Suprapubic skin (tissue), 3 donors: ENCODE data around the gene TRMT13.

ENCODE experiments used
- POLR2AphosphoS5 ChIP-seq, 3 donors: sonication (generic); formaldehyde crosslinking; IDR thresholded peaks; one replicate each; pipeline ENCODE4 v1.6.1; 2017; ENCODE audit warnings: antibody characterized with exemption in 3 of 3
- TF ChIP-seq, protein P1 (sequence below), 2 donors: fragments of 200-600 bp in 1 of 2; fragments of 450-650 bp in 1 of 2; sonication (generic) in 1 of 2; IDR thresholded peaks; one replicate each; pipeline ENCODE4 v1.5.1; 2016 to 2019; ENCODE audit warnings: antibody characterized with exemption in 2 of 2, mild to moderate bottlenecking in 1 of 2, moderate library complexity in 1 of 2

GRCh38 chr1:100177295-100178041, 44.5 kb downstream of the TRMT13 start:
- TF ChIP-seq, protein P1, sequence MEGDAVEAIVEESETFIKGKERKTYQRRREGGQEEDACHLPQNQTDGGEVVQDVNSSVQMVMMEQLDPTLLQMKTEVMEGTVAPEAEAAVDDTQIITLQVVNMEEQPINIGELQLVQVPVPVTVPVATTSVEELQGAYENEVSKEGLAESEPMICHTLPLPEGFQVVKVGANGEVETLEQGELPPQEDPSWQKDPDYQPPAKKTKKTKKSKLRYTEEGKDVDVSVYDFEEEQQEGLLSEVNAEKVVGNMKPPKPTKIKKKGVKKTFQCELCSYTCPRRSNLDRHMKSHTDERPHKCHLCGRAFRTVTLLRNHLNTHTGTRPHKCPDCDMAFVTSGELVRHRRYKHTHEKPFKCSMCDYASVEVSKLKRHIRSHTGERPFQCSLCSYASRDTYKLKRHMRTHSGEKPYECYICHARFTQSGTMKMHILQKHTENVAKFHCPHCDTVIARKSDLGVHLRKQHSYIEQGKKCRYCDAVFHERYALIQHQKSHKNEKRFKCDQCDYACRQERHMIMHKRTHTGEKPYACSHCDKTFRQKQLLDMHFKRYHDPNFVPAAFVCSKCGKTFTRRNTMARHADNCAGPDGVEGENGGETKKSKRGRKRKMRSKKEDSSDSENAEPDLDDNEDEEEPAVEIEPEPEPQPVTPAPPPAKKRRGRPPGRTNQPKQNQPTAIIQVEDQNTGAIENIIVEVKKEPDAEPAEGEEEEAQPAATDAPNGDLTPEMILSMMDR (IDR thresholded peaks at IDR 0.05) = no peak
- TF ChIP-seq POLR2AphosphoS5 (IDR thresholded peaks at IDR 0.05) = no peak
